UCSD-AML1 (cell line): Measurements from ENCODE around the gene GPC6.

Experiments
- DNase-seq: peaks from one replicate; lab custom pipeline; 2025; ENCODE audit not compliant: unreplicated experiment; lab: John Stamatoyannopoulos, UW

Gene GPC6

DNA sequence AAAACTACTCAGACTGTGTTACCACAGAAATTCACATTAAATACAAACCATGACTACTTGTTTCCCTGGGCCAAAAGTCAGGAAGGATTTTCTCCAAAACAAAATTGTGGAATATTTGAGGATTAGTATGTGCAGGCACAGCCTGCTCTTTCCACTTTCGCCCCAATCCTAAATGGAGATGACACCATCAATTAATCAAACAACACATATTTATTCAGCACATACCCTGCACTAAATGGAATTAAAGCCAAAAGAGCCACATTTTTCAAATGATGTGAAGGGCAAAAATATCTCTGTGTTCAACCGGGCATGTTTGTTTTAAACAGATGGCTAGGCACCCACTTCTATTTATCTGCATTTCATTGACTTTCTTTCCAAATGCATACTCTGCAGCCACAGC lies 729.8 kb downstream of the GPC6 start:
- DNase-seq, result no peak

DNA sequence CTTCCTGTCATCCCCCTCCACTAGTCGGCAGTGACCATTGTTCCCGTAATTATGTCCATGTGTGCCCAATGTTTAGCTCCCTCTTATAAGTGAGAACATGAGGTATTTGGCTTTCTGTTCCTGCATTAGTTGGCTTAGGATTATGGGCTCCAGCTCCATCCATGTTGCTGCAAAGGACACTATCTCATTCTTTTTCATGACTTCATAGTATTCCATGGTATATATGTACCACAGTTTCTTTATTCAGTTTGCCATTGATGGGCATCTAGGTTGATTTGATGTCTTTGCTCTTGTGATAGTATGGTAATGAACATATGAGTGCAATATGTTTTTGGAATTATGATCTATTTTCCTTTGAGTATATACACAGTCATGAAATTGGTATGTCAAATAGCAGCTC lies 730.8 kb downstream of the GPC6 start:
- DNase-seq, result no peak

DNA sequence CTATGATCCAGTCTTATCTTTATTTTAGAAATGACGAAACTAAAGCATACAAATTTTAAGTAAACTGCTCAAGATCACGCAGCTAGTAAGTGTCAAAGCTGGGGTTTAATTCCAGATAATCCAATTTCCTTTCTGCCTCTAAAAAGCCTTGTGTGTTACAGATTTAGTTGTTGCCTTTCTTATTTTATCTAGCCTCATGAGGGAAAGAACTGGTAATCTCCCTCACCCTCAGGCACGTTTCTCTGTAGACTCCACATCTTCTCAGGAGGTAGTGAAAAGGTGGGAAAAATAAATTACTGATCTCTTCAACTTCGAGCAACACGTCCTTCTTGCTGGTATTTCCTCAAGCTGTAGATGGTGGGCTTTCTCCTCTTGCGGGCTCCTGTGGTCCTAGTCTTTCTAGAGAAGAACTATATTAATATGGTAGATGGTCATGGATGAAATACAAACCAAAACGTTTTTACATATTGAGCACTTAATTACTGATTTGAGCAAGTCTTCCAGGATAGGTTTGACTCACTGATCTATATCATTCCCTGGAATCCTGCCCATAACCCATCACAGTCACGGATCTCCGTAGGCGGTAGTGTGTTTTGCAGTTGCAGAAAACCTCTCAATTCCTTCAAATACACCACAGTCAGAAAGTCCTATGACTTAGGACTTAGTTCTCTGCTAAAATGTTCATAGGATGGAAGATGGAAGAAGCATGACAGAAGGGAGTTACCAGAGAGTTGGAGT lies 733.4 kb downstream of the GPC6 start:
- no peak for DNase-seq

DNA sequence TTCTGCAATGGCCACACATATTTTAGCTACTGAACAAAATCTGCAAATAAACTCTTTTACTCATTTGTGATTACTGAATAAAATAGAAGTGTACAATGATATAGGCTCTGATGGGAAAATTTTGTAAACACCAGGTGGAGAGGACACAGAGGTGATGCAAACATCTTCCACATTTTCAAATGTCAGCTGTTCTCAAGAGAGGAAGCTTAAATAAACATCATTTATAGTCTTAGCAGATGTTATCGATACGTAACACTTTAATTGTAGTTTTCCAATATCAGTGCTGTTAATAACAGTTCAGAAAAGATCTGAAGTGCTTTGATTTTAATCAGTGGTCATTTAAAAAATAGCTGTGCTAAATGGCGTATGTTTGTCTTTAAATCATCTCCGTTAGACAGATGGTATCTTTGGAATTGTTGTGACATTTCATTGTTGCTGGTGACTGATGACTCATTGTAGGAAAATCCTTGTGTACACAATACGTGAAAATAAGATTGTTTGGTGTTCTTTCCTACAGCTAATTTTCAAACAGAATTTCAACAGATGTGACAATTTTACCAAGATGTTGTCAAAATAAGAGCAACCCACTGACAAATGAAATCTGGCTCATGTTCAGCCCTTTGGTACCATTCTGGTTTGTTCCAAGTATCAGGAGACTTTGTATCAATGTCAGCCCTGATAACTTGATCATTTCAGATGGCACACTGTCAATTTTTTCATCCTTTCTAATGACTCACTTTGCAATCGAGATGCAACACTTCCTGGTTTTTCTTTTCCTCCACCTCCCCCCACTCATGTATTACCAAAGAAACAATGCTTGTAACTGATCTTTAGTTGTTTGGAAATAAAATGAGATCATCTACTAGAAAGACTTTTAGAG lies 736.9 kb downstream of the GPC6 start:
- no peak for DNase-seq

GRCh38 chr13:93964146-93964512 lies 737.5 kb downstream of the GPC6 start:
- DNase-seq, result no peak

DNA sequence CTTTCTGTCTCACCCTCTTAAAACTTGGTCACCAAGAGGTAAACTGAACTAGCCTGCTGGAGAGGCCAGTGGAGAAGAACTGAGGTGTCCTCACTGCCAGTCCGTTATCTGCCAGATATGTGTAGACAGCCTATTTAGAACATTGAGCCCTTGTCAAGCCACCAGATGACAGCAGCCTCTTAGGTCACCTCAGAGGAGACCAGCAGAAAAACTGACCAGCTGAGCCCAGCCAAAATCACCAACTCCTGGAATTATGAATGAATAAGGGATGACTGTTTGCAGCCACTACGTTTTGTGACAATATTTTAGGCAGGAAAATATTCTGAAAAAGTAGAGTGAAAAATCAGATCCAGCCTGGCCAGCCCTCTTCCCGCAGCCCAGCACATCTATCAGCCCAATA lies 739.0 kb downstream of the GPC6 start:
- no peak for DNase-seq

GRCh38 chr13:93966267-93966936 lies 739.8 kb downstream of the GPC6 start:
- no peak for DNase-seq

DNA sequence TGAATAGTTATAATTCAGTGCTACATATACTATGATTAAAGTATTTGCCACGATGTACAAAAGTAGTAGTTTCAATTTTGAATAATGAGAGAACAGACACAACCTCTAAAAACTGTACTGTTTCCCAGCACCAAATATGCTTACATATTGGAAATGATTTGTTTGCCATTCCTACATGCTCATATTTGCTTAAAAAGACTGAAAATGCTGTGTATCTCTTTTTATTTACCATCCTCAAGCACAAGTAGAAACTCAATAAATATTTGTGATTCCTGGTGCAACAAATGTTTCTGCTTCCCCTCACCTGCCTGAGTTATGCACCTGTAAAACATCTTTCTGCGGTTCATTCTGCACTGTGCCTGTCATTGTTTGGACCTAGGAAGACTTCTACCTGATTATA lies 740.7 kb downstream of the GPC6 start:
- DNase-seq, result no peak

DNA sequence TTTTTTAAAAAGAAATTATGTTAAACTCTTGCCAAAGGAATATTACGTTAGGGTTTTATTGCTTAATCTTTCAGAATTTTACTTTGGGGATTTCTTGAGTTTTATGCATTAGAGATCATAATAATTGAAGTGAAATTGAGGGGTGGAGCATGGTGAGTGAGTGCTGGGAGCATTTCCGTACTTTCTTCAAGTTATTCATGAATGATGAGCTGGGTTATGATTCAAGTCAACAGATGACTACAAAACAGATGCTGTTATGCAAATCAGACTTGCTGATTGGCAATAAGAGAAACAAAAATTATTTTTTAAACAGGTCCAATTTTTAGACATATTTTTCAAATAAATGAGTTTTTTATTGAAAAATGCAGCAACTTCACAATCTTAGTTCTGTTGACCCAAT lies 748.6 kb downstream of the GPC6 start:
- DNase-seq, result no peak

- no peak for DNase-seq
Observed at GRCh38 chr13:93976528-93976927, 749.9 kb downstream of the GPC6 start.

GRCh38 chr13:93977986-93978385 lies 751.4 kb downstream of the GPC6 start:
- DNase-seq, result no peak

GRCh38 chr13:93981426-93981977 lies 754.9 kb downstream of the GPC6 start:
- DNase-seq, result no peak

DNA sequence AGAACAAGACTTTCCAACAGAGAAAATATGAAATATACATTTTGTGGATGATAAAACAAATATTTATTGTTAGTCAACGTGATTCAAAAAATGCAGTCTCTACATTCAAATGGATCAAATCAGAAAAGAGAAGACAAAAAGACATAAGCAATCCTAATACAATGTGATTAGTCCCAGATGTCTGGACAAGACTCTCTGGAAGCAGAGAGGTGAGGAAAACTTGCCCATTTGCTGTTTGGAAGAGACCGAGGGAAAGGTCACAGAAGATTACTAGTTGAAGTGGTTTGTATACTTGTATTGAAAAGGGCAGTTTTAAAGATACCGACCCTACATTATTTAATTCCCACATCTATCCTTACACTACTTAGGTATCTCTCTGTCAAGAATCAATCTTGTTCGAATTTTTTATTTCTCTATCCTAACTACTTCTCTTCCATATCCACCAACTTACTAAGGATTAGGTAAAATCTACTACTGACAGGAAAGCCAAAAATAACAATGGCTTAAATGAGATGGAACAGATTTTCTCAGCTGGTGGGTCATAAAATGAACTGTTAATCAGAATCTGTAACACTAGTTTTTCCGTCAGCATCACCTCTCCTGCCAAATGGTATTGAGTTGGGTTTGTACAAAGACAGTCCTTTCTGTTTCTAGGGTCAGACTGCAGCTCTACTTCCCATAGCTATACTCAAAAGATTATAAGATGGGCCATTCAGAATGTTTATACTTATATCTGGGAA lies 755.7 kb downstream of the GPC6 start:
- no peak for DNase-seq

DNA sequence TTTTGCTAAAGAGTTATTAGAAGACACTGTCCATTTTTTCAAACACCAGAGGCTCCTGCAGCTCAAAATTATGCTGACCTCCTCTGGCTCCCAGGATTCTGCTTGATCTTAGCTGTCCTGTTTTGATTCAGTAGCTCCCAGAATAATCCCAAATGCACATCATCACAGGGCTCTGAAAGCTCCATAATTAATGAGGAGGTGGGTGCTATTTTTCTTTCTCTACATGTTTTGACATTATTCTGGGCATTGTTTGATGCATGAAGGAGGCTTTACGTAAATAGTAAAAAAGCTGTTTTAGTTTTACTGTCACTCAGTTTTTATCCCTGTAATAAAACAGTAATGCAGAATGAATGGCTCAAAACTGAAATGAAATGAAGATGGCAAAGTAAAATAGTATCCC lies 757.4 kb downstream of the GPC6 start:
- DNase-seq, result no peak

DNA sequence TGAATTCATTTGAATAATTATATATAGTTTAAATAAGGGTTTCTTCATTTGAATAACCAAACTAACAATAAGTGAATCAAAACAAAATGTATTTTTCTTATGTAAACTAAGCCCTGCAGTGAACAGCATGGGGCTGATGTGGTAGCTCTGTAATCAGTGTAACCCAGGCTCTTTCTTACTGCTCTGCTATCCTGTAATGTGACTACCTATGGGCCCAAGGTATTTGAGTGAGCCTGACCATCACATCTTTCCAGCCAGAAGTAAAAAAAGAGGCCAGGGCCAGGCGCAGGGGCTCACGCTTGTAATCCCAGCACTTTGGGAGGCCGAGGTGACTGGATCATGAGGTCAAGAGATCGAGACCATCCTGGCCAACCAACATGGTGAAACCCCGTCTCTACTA lies 758.3 kb downstream of the GPC6 start:
- no peak for DNase-seq

GRCh38 chr13:93987458-93987857 lies 760.9 kb downstream of the GPC6 start:
- DNase-seq, result no peak

DNA sequence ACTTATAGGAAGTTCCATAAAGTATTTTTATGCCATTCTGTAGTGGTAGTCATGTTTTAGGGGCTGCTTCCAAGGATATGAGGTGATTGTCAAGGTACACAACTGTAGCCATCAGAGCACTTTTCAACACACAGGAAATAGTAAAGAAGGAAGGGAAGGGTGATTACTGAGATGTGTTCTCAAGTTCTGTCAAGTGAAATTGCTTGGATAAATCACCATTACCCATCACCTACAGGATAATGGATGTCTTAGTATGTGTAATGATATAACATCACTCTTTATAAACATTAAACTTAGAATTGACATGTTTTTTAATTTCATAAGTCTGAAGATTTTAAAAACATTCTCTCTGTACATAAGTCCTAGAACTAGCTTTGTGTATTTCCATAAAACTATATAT lies 765.0 kb downstream of the GPC6 start:
- DNase-seq, result no peak

DNA sequence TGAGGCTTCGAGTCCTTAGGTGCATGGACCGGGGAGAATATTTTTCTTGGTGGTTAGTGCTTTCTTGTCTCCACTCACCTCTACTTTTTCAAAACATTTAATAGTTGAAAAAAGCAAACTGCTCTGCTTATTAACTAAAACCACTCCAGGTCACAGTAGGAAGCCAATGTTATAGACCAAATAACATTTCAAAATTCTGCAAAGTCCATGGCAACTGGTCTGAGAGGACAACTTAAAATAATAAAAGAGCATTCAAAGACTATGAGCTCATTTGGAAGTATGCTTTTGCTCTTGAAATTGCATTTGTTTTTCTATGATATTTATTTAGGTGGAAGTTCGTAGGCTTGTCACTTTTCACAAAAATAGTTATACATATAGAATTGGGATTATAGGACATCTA lies 769.9 kb downstream of the GPC6 start:
- no peak for DNase-seq

DNA sequence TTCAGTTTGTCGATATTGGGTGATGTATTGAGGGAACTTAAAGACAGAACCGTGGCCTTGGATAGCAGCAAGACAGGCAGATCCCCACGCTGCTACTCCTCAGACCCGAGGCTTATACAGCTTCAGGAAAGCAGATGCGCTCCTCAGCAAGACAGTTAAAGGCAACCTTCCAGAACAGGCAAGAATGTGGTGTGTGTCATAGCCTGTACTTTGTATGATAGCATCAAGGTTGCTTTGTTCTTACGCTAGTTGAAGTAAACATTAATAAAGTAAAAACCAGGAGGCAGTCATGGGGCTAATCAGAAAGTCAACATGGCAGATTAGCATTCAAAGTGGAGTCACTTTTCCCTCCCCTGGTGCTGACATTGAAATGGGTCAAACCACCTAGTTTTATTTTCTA lies 779.7 kb downstream of the GPC6 start:
- DNase-seq, result no peak

DNA sequence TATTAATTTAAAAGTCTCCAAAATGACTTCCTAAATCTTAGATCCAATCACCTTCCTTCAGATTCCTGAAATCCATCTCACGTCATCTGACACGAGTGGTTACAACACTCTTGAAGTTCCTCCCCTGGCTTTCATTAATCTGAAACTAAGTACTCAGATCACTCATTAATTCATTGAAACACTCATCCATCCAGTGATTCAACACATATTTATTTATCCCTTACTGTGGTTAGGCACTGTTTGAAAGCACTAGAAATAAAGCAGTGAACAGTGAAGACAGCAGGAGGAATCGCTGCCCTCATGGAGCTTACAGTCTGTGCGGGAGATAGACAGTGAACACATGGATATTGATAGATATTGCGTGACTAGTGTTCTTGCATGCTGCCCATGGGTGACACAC lies 780.5 kb downstream of the GPC6 start:
- no peak for DNase-seq

GRCh38 chr13:94009701-94010100 lies 783.1 kb downstream of the GPC6 start:
- no peak for DNase-seq
